GM12873 (cell line): ENCODE results near the gene ZNF334.
A peak's percentile ranks its signal among the peaks of the same experiment; 100 is the strongest.

Experiments
- CTCF ChIP-seq: IDR thresholded peaks from 2 replicates; pipeline ENCODE4 v1.5.1; 2012; ENCODE audit warnings: low read depth, mild to moderate bottlenecking, moderate library complexity, low read length, control low read depth; ENCODE audit not compliant: insufficient read depth; ENCODE audit errors: missing control alignments

Gene ZNF334

GRCh38 chr20:46512943-46513844 is at the start of gene ZNF334:
ZNF334 (minus strand) TSS chr20:46513559; CDS start chr20:46512102, 1,457 bp downstream.
- TF ChIP-seq CTCF, result no peak

DNA sequence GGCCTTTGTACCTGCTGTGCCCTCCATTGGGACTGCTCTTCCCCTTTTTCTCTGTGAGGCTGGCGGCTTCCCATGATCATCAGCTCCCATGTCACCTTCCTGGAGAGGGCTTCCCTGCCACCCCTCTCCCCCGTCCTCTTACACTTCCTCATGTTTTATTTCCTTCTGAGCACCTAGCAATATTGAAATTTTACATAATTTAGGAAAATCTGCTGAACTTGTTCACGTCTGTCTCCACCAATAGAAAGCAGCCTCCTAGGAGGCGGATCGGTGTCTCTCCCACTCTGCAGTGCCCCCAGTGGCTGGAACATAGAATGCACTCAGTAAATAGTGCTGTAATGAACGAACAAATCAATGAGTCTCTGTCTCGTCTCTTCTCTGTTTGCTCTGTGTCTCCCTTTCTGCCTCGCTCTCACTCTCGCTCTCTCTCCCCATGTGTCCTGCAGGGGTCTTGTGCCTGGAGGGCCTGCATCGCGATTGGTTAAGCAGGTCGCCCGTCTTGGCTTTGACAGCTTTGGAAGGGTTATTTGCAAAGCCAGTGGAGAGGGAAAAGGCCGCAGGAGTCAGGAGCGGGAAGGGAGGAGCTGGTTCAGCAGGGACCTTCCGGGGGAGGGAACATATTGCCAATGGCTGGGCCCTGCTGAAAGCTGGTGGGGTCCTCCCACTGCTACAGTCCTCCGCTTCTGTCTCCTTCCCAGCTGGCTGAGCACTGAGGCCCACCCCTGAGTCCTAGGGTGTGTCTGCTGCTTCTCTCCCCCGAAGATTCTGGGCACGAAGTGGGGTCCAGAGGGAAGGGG is 49.2 kb upstream of the ZNF334 start:
- TF ChIP-seq CTCF, result peak; percentile 90

GRCh38 chr20:46562009-46562372 is 48.6 kb upstream of the ZNF334 start:
- no peak for TF ChIP-seq CTCF

- no peak for TF ChIP-seq CTCF
Measured at GRCh38 chr20:46559685-46560440, 46.5 kb upstream of the ZNF334 start.

- TF ChIP-seq CTCF, result no peak
Measured at GRCh38 chr20:46559001-46559400, 45.6 kb upstream of the ZNF334 start.

DNA sequence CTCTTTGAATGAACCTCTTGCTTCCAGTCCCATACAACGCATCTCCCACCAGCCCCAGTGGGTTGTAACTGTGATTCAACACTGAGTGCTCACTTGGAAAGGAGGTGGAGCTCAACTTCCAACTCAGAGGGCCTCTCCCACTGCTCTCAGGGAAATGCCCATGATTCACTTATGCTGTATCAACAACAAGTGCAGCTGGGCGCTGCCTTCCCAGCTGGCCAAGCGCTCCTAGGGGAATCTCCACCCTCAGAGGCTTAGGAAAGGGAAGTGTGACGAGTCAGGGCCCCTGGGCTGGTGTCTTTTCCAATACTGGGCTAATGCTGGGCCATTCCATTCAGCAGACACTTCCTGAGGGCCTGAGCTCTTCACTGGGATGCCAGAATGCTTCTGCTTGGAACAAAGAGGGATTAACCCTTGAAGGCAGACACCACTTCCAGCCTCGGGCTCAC is 45.2 kb upstream of the ZNF334 start:
- no peak for TF ChIP-seq CTCF
